ENCODE data around the gene GNAS-AS1. TPM values are rescaled to one million over a fixed set of nuclear protein-coding genes. Genes with fewer than 3 reads are reported as not detected.

Gene GNAS-AS1
- total RNA-seq, 1 experiment from 2014 or later = 6.8 TPM

DNA sequence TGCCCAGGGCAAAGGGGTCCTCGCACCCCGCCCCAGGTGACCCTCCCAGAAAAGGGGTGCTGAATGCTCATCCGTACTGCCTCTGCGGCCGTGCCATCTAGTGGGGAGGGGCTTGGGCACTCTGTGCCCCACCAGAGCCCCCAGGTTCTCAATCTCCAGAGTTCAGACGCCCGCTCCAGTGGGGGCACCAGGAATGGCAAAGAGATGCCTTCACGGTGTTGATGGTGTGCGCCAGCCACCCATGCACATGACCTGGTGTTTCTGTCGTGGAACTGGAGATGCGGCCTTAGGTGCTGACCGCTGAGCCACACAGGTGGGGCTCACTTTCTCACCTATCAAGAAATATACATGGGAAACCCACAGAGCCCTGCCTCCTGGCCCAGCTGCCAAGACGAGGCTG is 30.8 kb downstream of the GNAS-AS1 start:
- Histone ChIP-seq H2AFZ (no peak overlapping the region), H3K4me2 (no peak overlapping the region), H3K27ac (no peak overlapping the region), H3K79me2 (ENCODE audit: low read depth) (no peaks in the 10 kb centered on the region), H3K36me3 (ENCODE audit: low read depth) (no peaks in the 10 kb centered on the region), H3F3A (ENCODE audit: insufficient read depth, low read depth) (no peaks in the 10 kb centered on the region), H3K9me2 (ENCODE audit: insufficient read depth) (no peaks in the 10 kb centered on the region), H3K27me3 (ENCODE audit: insufficient read depth, low read depth) (peaks cover 27% of the 10 kb centered on the region; the same call in 1 of the 2 replicates), H3K9me3 (ENCODE audit: insufficient read depth, low read depth) (no peaks in the 10 kb centered on the region), H3K4me1 (replicated peaks; ENCODE audit: insufficient read depth) (no peaks in the 10 kb centered on the region), H3K4me3 (no peak overlapping the region), H4K20me1 (ENCODE audit: insufficient read depth) (no peaks in the 10 kb centered on the region)
- CTCF ChIA-PET = no interaction called here
- no peak for TF ChIP-seq EZH2 (IDR thresholded peaks at IDR 0.05; ENCODE audit: low read depth)
- TF ChIP-seq, protein P1, sequence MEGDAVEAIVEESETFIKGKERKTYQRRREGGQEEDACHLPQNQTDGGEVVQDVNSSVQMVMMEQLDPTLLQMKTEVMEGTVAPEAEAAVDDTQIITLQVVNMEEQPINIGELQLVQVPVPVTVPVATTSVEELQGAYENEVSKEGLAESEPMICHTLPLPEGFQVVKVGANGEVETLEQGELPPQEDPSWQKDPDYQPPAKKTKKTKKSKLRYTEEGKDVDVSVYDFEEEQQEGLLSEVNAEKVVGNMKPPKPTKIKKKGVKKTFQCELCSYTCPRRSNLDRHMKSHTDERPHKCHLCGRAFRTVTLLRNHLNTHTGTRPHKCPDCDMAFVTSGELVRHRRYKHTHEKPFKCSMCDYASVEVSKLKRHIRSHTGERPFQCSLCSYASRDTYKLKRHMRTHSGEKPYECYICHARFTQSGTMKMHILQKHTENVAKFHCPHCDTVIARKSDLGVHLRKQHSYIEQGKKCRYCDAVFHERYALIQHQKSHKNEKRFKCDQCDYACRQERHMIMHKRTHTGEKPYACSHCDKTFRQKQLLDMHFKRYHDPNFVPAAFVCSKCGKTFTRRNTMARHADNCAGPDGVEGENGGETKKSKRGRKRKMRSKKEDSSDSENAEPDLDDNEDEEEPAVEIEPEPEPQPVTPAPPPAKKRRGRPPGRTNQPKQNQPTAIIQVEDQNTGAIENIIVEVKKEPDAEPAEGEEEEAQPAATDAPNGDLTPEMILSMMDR (conservative IDR thresholded peaks at IDR 0.05) = no peak
- intact Hi-C loops (cut with micrococcal nuclease; ENCODE audit: unreplicated experiment) = no loop called here
- POLR2A ChIA-PET (ENCODE audit: unreplicated experiment) = no interaction called here
- no TSS peak for BruUV-seq (replicated peaks)
- DNase-seq = no peak

DNA sequence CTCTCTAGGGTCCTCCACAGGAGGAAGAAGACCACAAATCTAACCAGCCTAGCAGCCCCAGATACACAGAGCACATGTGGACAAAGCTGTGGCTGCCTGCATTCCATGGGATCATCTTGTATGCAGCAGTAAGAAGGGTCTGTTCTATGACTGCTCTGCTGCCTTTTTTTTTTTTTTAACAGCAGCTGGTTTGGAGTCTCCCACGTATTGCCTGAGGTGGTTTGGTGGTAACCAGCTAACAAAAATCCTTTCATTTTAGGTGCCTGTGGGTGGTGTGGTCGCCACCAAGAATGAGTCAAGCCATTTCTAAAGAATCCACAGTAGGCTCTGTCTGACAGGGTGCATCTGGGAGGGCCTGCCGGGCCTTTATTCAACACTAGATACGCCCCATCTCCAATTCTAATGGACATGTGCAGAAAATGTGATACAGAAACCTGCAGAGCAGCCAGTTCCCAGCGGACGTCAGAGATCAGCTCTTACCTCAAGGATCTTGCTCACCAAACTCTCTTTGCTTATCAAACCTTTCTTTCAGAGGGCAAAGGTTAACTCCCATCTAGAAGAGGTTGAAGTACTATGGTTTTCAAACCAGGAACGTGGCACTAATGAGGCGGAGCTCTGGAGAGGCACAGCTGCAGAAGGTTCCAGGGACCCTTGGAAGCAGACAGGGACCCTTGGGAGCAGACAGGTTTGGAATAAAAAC is 32.0 kb downstream of the GNAS-AS1 start:
- Histone ChIP-seq H3K36me3 (ENCODE audit: low read depth) (no peaks in the 10 kb centered on the region), H3K4me3 (no peak overlapping the region), H3K27ac (no peak overlapping the region), H3K79me2 (ENCODE audit: low read depth) (no peaks in the 10 kb centered on the region), H3F3A (ENCODE audit: insufficient read depth, low read depth) (no peaks in the 10 kb centered on the region), H4K20me1 (ENCODE audit: insufficient read depth) (no peaks in the 10 kb centered on the region), H3K27me3 (ENCODE audit: insufficient read depth, low read depth) (peaks cover 30% of the 10 kb centered on the region; the same call in 1 of the 2 replicates), H3K9me3 (ENCODE audit: insufficient read depth, low read depth) (no peaks in the 10 kb centered on the region), H3K4me1 (replicated peaks; ENCODE audit: insufficient read depth) (no peaks in the 10 kb centered on the region), H3K9me2 (ENCODE audit: insufficient read depth) (no peaks in the 10 kb centered on the region), H3K4me2 (no peak overlapping the region), H2AFZ (no peak overlapping the region)
- intact Hi-C loops (cut with micrococcal nuclease; ENCODE audit: unreplicated experiment) = loop anchor here (1.0 kb wide), 1 partner anchor 33 kb away; no protein-coding TSS in a partner anchor
- POLR2A ChIA-PET (ENCODE audit: unreplicated experiment) = interaction anchor here (0.6 to 0.7 kb wide), 5 partner anchors 70 to 583 kb away, joined by 3 to 7 read pairs (median 4); partner anchors contain the start of gene STX16
- peak; percentile 65 to 77 for DNase-seq
- CTCF ChIA-PET = no interaction called here
- BruUV-seq (replicated peaks) = no TSS peak
- no peak for TF ChIP-seq EZH2 (IDR thresholded peaks at IDR 0.05; ENCODE audit: low read depth)
- TF ChIP-seq, protein P1 (conservative IDR thresholded peaks at IDR 0.05) = no peak

DNA sequence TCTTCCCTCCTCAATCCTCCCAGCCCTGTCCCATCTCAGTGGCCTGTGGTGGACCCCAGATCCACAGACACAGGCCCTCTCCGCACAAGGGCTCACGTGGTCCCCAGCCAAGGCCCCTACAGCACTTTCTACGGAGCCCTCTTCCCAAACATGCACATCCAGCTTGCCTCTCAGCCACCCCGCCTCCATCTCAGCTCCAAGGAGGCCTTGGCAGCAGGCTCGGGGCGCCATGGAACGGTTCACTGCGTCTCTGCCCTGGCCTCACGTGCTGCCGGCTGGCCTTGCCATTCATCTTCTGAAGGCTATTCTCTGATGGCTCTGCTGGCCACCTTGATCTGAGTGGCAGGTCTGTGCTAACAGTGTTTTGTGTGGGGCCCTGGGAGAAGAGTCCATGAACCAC is 33.0 kb downstream of the GNAS-AS1 start:
- no peaks in the 10 kb centered on the region for H3K4me1 ChIP-seq (replicated peaks; ENCODE audit: insufficient read depth)
- no TSS peak for BruUV-seq (replicated peaks)
- H3K27ac ChIP-seq = no peak overlapping the region
- H3K36me3 ChIP-seq (ENCODE audit: low read depth) = no peaks in the 10 kb centered on the region
- H3K4me2 ChIP-seq = no peak overlapping the region
- H3K79me2 ChIP-seq (ENCODE audit: low read depth) = no peaks in the 10 kb centered on the region
- CTCF ChIA-PET = no interaction called here
- H4K20me1 ChIP-seq (ENCODE audit: insufficient read depth) = no peaks in the 10 kb centered on the region
- H3K4me3 ChIP-seq = no peak overlapping the region
- no peaks in the 10 kb centered on the region for H3K9me3 ChIP-seq (ENCODE audit: insufficient read depth, low read depth)
- POLR2A ChIA-PET (ENCODE audit: unreplicated experiment) = no interaction called here
- no peak overlapping the region for H2AFZ ChIP-seq
- no peaks in the 10 kb centered on the region for H3F3A ChIP-seq (ENCODE audit: insufficient read depth, low read depth)
- H3K9me2 ChIP-seq (ENCODE audit: insufficient read depth) = no peaks in the 10 kb centered on the region
- peaks cover 34% of the 10 kb centered on the region; the same call in 1 of the 2 replicates for H3K27me3 ChIP-seq (ENCODE audit: insufficient read depth, low read depth)
- TF ChIP-seq, protein P1 (conservative IDR thresholded peaks at IDR 0.05) = no peak
- no peak for TF ChIP-seq EZH2 (IDR thresholded peaks at IDR 0.05; ENCODE audit: low read depth)
- intact Hi-C loops (cut with micrococcal nuclease; ENCODE audit: unreplicated experiment) = loop anchor here (1.0 kb wide), 1 partner anchor 34 kb away; no protein-coding TSS in a partner anchor
- DNase-seq = no peak
